GM12873 (cell line): Measurements from ENCODE around the gene MLLT3.

ENCODE experiments used
- CTCF ChIP-seq: IDR thresholded peaks from 2 replicates; pipeline ENCODE4 v1.5.1; 2012; ENCODE audit warnings: low read depth, mild to moderate bottlenecking, moderate library complexity, low read length, control low read depth; ENCODE audit not compliant: insufficient read depth; ENCODE audit errors: missing control alignments

Gene MLLT3

GRCh38 chr9:20305452-20305851 lies 316.8 kb downstream of the MLLT3 start:
- TF ChIP-seq CTCF, result no peak

- no peak for TF ChIP-seq CTCF
These were observed 318.3 kb downstream of the MLLT3 start for GRCh38 chr9:20303996-20304395.

- no peak for TF ChIP-seq CTCF
These were observed 319.2 kb downstream of the MLLT3 start for GRCh38 chr9:20303066-20303465.

- no peak for TF ChIP-seq CTCF
These were observed 320.1 kb downstream of the MLLT3 start for GRCh38 chr9:20302197-20302596.

- no peak for TF ChIP-seq CTCF
These were observed 321.7 kb downstream of the MLLT3 start for GRCh38 chr9:20300430-20301115.

- TF ChIP-seq CTCF, result no peak
These were observed 324.6 kb downstream of the MLLT3 start for GRCh38 chr9:20297646-20298084.

GRCh38 chr9:20295555-20295954 lies 326.7 kb downstream of the MLLT3 start:
- TF ChIP-seq CTCF, result no peak
